Retinal pigment epithelial cell (primary cell): ENCODE measurements around the gene SBK2.
A peak's percentile ranks its signal among the peaks of the same experiment; 100 is the strongest.

Source experiments
- DNase-seq: peaks from one replicate; pipeline ENCODE4 v3.0.0-alpha.2; 2010; ENCODE audit warnings: low read depth
- H3K4me3 ChIP-seq: 2 replicates; pipeline ENCODE4 v1.5.1; 2011; ENCODE audit warnings: mild to moderate bottlenecking, low read length, control low read depth, moderate library complexity
- TF ChIP-seq, protein P1 (sequence below): conservative IDR thresholded peaks from 2 replicates; pipeline ENCODE4 v1.5.1; 2011; ENCODE audit warnings: low read depth, low read length, control low read depth, inconsistent platforms

The SBK2 gene

DNA sequence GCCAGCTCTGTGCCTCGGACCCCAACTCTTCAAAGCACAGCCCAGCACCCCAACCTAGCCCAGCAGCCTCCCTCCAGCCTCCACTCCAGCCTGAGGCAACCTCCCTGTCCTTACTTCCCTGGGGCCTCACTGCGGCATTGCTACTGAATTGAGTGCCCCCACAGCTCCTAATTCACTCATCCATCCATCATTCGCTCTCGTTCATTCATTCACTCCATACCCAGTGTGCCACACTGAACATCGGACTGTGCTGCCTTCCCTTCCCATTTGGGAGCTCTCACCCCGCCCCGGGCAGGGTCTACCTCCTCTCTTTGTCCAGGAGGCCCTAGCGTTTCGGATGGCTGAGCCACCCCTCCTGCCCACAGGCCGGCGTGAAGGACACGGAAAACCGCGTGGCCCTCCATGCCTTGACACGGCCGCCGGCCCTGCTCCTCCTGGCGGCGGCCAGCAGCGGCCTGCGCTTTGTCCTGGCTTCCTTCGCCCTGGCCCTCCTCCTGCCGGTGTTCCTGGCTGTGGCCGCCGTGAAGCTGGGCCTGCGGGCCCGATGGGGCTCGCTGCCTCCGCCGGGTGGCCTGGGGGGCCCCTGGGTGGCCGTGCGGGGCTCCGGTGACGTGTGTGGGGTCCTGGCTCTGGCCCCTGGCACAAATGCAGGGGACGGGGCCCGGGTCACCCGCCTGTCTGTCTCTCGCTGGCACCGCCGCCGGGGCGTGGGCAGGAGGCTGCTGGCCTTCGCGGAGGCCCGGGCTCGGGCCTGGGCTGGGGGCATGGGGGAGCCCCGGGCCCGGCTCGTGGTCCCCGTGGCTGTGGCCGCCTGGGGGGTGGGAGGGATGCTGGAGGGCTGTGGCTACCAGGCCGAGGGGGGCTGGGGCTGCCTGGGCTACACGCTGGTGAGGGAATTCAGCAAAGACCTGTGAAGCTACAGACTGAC lies 50.6 kb downstream of the SBK2 start:
- H3K4me3 ChIP-seq: peak overlapping the region; percentile 74
- TF ChIP-seq, protein P1, sequence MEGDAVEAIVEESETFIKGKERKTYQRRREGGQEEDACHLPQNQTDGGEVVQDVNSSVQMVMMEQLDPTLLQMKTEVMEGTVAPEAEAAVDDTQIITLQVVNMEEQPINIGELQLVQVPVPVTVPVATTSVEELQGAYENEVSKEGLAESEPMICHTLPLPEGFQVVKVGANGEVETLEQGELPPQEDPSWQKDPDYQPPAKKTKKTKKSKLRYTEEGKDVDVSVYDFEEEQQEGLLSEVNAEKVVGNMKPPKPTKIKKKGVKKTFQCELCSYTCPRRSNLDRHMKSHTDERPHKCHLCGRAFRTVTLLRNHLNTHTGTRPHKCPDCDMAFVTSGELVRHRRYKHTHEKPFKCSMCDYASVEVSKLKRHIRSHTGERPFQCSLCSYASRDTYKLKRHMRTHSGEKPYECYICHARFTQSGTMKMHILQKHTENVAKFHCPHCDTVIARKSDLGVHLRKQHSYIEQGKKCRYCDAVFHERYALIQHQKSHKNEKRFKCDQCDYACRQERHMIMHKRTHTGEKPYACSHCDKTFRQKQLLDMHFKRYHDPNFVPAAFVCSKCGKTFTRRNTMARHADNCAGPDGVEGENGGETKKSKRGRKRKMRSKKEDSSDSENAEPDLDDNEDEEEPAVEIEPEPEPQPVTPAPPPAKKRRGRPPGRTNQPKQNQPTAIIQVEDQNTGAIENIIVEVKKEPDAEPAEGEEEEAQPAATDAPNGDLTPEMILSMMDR: no peak
- no peak for DNase-seq

DNA sequence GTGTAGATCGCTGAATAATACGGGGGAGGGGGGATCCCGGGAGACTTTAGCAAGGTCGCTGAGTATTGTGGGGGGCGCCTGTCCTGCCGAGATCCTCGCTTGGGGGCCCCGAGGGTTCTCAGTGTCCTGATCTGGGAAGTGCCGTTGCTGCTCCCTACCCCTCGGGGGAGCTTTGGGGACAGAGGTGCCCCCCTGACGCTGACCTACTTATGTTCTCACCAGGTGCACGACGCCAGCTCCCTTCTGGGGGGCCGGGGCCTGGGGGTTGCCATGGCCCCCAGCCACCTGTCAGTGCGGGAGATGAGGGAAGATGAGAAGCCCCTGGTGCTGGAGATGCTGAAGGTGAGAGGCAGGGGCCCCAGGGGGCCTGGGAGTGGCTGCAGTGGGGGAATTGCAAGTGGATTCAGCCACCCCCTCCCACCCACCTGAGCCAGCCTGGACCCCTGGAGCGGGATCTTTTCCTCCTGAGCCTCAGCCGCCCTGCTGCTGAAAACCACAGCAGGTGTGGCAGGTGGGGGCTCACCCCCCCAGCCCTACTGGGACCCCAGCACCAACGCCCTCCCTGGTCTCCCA lies 51.4 kb downstream of the SBK2 start:
- TF ChIP-seq, protein P1: peak; percentile 5
- DNase-seq: no peak

DNA sequence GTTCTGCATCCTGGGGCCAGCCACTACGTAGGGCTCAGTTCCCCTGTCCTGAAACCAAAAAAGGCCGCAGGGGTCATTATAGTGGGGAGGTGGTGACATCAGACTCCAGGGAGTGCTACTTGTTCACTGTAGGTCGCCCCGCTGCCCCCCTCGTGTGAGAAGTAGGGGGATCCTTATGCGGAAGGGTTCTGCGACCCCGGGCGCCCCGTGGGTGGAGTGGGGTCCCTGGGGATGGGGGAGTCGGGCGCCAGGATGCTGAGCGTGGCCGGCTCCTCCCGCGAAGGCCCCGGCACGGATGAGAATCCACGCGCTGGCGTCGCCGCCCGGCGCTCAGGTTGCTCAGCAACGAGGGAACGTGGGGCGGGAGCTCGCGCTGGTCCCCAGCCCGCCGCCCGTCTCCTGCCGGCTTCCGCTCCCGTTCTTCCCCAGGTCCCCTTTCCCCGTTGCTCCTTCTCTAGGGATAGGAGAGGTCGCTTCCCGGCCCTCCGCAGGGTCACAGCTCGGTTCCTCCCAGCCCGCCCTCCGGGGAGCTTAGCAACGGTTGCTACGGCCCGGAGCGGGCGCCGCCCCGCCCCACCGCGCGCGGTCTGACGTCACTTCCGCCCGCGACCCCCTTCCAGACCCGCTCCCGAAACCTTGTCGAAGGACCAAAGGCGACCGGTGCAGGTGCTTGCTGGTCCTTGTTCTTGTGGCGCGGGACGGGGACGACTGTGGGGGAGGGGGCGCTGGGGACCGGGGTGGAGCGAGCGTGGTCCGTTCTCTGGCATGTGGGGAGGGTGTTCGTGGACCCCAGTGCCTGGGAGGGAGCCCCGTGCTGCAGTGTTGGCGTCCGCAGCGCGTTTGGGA lies 52.1 kb downstream of the SBK2 start, which contains the start of gene NAT14:
Gene NAT14 (plus strand): TSS at position 596 of the 846 bp plus-strand sequence. CDS start 521 bp downstream, outside the sequence.
- TF ChIP-seq, protein P1: no peak
- DNase-seq: no peak
- H3K4me3 ChIP-seq: peak within 1 kb of the TSS; percentile 74

More for the DNA sequence above, 51.4 kb downstream of the SBK2 start:
- H3K4me3 ChIP-seq: peak overlapping the region; percentile 74

DNA sequence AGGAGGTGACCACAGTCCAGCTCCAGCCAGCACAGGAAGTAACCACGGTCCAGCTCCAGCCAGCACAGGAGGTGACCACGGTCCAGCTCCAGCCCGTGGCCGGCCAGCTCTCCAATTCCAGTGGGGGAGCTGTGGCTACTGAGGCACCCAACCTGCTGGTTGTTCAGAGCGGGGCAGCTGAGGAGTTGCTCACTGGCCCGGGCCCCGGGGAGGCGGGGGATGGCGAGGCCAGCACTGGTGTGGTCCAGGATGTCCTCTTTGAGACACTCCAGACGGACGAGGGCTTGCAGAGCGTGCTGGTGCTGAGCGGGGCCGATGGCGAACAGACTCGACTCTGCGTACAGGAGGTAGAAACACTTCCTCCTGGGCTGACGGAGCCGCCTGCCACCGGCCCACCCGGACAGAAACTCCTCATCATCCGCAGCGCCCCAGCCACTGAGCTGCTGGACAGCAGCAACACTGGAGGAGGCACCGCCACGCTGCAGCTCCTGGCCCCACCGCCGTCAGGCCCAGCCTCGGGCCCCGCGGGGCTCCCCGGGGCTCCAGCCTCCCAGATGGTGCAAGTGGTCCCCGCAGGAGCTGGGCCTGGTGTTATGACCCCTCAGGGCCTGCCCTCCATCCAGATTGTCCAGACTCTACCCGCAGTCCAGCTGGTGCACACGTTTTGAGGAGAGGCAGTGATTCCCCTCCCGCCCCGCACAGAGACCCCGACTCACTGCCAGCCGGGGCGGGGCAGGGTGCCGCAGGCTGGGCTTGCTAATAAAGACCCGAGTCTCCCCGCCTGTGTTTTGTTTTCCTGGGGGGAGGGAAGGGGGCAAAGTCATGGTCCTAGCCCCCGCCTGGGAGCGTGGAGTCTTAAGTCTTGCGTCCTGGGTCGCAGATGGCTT lies 53.0 kb downstream of the SBK2 start:
- peak overlapping the region; percentile 74 for H3K4me3 ChIP-seq
- TF ChIP-seq, protein P1: no peak

DNA sequence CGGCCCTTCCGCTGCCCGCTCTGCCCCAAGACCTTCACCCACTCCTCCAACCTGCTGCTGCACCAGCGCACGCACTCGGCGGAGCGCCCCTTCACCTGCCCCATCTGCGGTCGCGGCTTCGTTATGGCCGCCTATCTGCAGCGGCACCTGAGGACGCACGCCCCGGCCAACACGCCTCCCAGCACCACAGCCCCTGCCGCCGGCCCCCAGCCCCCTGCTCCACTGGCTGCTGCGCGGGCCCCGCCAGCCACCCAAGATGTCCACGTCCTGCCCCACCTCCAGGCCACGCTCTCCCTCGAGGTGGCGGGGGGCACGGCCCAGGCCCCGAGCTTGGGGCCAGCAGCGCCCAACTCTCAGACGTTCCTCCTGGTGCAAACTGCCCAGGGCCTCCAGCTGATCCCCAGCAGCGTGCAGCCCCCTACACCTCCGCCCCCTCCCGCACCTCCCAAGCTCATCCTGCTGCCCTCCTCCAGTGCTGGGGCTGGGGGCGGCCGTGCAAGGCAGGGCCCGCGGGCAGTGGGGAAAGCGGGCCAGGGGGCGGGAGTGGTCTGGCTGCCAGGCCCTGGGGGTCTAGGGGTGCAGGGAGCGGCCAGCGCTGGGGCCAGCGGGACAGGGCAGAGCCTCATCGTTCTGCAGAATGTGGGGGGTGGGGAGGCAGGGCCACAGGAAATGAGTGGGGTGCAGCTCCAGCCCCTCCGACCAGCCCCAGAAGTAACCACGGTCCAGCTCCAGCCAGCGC lies 53.8 kb downstream of the SBK2 start:
- no peak for DNase-seq
- TF ChIP-seq, protein P1: no peak
- no peak overlapping the region for H3K4me3 ChIP-seq

More for the DNA sequence above, 53.0 kb downstream of the SBK2 start:
- DNase-seq: no peak
